Kidney glomerular epithelial cell (primary cell): ENCODE measurements around the gene SLC9C1.

Experiments used
- DNase-seq: peaks from one replicate; lab custom pipeline; 2025; lab: John Stamatoyannopoulos, UW

Gene SLC9C1

GRCh38 chr3:112111785-112112402 is 182.1 kb downstream of the SLC9C1 start:
- peak; percentile 35 for DNase-seq

- no peak for DNase-seq
These were observed 184.7 kb downstream of the SLC9C1 start for GRCh38 chr3:112109322-112109721.

GRCh38 chr3:112104774-112105173 is 189.2 kb downstream of the SLC9C1 start:
- no peak for DNase-seq

- peak; percentile 92 for DNase-seq
These were observed 192.1 kb downstream of the SLC9C1 start for GRCh38 chr3:112101916-112102315.

GRCh38 chr3:112097378-112097777 is 196.6 kb downstream of the SLC9C1 start:
- DNase-seq: peak; percentile 99

GRCh38 chr3:112096176-112096575 is 197.8 kb downstream of the SLC9C1 start:
- no peak for DNase-seq

GRCh38 chr3:112095731-112096130 is 198.3 kb downstream of the SLC9C1 start:
- no peak for DNase-seq

GRCh38 chr3:112093180-112093522 is 200.9 kb downstream of the SLC9C1 start:
- DNase-seq: no peak

GRCh38 chr3:112092496-112093179 is 201.4 kb downstream of the SLC9C1 start:
- peak; percentile 83 for DNase-seq

- no peak for DNase-seq
These were observed 203.0 kb downstream of the SLC9C1 start for GRCh38 chr3:112090887-112091586.
